Kidney (tissue), 14 donors: Measurements from ENCODE around the gene RNF20. TPM values are rescaled to one million over a fixed set of nuclear protein-coding genes. Genes with fewer than 3 reads are reported as not detected.
A peak's percentile ranks its signal among the peaks of the same experiment; 100 is the strongest.

Source experiments
- DNase-seq, 5 donors: peaks; one replicate each; pipeline ENCODE4 v3.0.0-alpha.2; 2013 to 2020
- FAIRE-seq: peaks from 2 replicates; lab custom pipeline; 2012; peaks lifted over from hg19 to GRCh38; lab: Jason Lieb, UNC
- H3K27ac ChIP-seq, 2 donors: one replicate each; pipeline ENCODE4 v1.7.0; 2013; ENCODE audit warnings: low read depth in 2 of 2, low read length in 2 of 2, inconsistent platforms in 1 of 2
- H3K27me3 ChIP-seq: one replicate; pipeline ENCODE4 v1.7.1; 2013; ENCODE audit warnings: low read length, inconsistent platforms; ENCODE audit not compliant: control insufficient read depth, insufficient read depth
- H3K36me3 ChIP-seq, 3 donors: one replicate each; pipeline versions ENCODE4 v1.7.0 to v1.7.1; 2013; ENCODE audit warnings: low read length in 3 of 3, control low read depth in 1 of 3, inconsistent platforms in 1 of 3; ENCODE audit not compliant: insufficient read depth in 3 of 3, control insufficient read depth in 2 of 3
- H3K4me1 ChIP-seq, 3 donors: one replicate each; pipeline versions ENCODE4 v1.7.0 to v1.7.1; 2013; ENCODE audit warnings: low read length in 3 of 3, inconsistent platforms in 1 of 3, low read depth in 1 of 3; ENCODE audit not compliant: control insufficient read depth in 2 of 3, insufficient read depth in 2 of 3
- H3K4me3 ChIP-seq, 3 donors: one replicate each; pipeline versions ENCODE4 v1.7.0 to v1.8.1; 2013; ENCODE audit warnings: low read length in 3 of 3, control low read depth in 1 of 3, inconsistent platforms in 1 of 3
- H3K9ac ChIP-seq, 3 donors: one replicate each; pipeline versions ENCODE4 v1.7.0 to v1.7.1; 2013; ENCODE audit warnings: low read length in 3 of 3, control low read depth in 1 of 3, inconsistent platforms in 1 of 3
- H3K9me3 ChIP-seq, 3 donors: one replicate each; pipeline versions ENCODE4 v1.7.0 to v1.7.1; 2013; ENCODE audit warnings: low read length in 3 of 3, control low read depth in 1 of 3, inconsistent platforms in 1 of 3; ENCODE audit not compliant: control insufficient read depth in 2 of 3, insufficient read depth in 1 of 3
- intact Hi-C: fragments of 100-400 bp; cut with DNase I; formaldehyde crosslinking; loops from one replicate; pipeline ENCODE4 v1.11.1; 2022
- polyA plus RNA-seq: library from polyadenylated mRNA; stranded (reverse); fragments of 350-450 nt; fragmentation: Illumina TruSeq; extraction: RNeasy Lipid Tissue Mini Kit (QIAGEN cat#74804); gene quantifications from one replicate; pipeline ENCODE4 v1.2.3, GENCODE V29; 2014; ENCODE audit warnings: low read depth, low replicate concordance; ENCODE audit not compliant: insufficient read depth
- total RNA-seq: library from RNA; stranded (reverse); fragmentation: NEBNext Ultra II Directional; extraction: Animal tissue kit (Norgen Biotek cat#: 25700); gene quantifications from one replicate; pipeline ENCODE4 v1.2.1, GENCODE V29; 2021
- TF ChIP-seq, protein P1 (sequence below): IDR thresholded peaks from 3 replicates; pipeline ENCODE4 v1.5.1; 2012; ENCODE audit warnings: mild to moderate bottlenecking, moderate library complexity, borderline replicate concordance; ENCODE audit not compliant: insufficient read depth; ENCODE audit errors: extremely low read depth
- donor health status: control.
- donor health status: control.
- donor health status: control.
- donor health status: control.
- donor health status: control.
- donor health status: DM: yes; HTN: yes; CAD: no.
- donor health status: Normal renal cell carcinoma (clear cell type).

The RNF20 gene
- total and polyA plus RNA-seq, 2 donors from 2014 or later, result 15.8 to 43.2 TPM

DNA sequence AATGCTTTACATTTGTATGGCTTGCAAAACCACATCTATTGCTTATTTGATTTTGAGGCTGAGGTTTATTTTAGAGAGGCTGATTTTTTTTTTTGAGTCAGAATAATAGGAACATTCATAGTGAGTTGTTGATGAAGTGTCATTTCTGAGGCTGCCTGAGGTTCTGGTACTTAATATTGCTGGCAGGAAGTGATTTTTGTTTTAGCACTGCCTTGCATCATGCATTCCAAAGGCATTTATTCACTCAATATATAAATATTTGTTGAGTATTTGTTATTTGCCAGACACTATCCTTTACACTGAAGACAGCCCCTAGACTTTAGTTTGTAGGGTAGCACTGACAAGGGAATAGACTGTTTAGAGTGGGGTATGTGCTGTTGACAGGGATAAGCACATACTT lies 2.7 kb downstream of the RNF20 start:
- no peak overlapping the region for H3K4me3 ChIP-seq
- H3K27ac ChIP-seq, result no peak overlapping the region
- TF ChIP-seq, protein P1, sequence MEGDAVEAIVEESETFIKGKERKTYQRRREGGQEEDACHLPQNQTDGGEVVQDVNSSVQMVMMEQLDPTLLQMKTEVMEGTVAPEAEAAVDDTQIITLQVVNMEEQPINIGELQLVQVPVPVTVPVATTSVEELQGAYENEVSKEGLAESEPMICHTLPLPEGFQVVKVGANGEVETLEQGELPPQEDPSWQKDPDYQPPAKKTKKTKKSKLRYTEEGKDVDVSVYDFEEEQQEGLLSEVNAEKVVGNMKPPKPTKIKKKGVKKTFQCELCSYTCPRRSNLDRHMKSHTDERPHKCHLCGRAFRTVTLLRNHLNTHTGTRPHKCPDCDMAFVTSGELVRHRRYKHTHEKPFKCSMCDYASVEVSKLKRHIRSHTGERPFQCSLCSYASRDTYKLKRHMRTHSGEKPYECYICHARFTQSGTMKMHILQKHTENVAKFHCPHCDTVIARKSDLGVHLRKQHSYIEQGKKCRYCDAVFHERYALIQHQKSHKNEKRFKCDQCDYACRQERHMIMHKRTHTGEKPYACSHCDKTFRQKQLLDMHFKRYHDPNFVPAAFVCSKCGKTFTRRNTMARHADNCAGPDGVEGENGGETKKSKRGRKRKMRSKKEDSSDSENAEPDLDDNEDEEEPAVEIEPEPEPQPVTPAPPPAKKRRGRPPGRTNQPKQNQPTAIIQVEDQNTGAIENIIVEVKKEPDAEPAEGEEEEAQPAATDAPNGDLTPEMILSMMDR, result no peak
- no peaks in the 10 kb centered on the region for H3K4me1 ChIP-seq
- DNase-seq, result no peak
- no peaks in the 10 kb centered on the region for H3K9me3 ChIP-seq
- intact Hi-C loops, result no loop called here
- H3K9ac ChIP-seq, result no peak overlapping the region
- FAIRE-seq, result no peak
- no peaks in the 10 kb centered on the region for H3K27me3 ChIP-seq
- peaks cover 3 to 21% (median 8%) of the 10 kb centered on the region in 3 donors for H3K36me3 ChIP-seq

DNA sequence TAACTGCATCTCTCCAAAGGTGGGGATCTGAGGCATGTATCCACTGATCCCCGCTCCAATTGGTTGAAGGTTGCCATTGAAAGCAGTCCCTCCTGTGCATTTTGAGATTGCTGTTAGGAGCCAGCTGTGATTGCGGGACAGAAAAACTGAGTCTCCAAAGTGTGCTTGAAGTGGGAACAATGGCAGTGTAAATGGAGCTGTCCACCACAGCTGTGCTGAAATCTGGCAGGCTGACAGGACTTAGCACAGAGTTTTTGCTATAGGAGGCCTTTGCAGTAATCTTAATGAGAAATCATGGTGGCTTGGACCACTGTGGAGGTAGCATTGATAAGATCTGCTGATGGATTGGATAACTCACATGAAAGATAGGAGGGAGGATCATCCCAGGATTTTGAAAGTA lies 3.3 kb downstream of the RNF20 start:
- DNase-seq (peak in 3 of 5 donors; percentile 58 to 73 (median 69)), FAIRE-seq (no peak)
- no peak overlapping the region for H3K4me3 ChIP-seq

DNA sequence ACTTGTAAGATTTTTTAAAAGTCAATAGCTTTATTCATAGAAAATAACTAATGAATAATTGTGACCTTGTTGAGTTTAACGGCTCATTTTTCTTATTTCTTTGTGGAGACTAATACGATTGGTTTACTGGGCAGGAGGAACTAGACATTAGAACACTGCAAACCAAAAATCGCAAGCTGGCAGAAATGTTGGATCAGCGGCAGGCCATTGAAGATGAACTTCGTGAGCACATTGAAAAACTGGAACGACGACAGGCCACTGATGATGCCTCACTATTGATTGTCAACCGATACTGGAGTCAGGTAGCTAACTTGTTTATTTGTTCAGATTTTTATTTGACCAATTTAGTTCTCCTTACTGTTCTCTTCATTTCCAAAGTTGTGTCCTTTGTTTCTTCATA lies 6.4 kb downstream of the RNF20 start:
- no peaks in the 10 kb centered on the region for H3K4me1 ChIP-seq
- H3K9me3 ChIP-seq, result no peaks in the 10 kb centered on the region
- FAIRE-seq (no peak), DNase-seq (no peak)
- H3K9ac ChIP-seq, result no peak overlapping the region
- H3K36me3 ChIP-seq, result peaks cover 4 to 21% (median 11%) of the 10 kb centered on the region in 3 donors
- TF ChIP-seq, protein P1, result no peak
- no peaks in the 10 kb centered on the region for H3K27me3 ChIP-seq
- H3K4me3 ChIP-seq, result no peak overlapping the region
- H3K27ac ChIP-seq, result no peak overlapping the region
- intact Hi-C loops, result no loop called here

More for the DNA sequence above, 3.3 kb downstream of the RNF20 start:
- intact Hi-C loops, result no loop called here
- Histone ChIP-seq H3K9me3 (no peaks in the 10 kb centered on the region), H3K4me1 (no peaks in the 10 kb centered on the region), H3K36me3 (peaks cover 4 to 21% (median 8%) of the 10 kb centered on the region in 3 donors), H3K27me3 (no peaks in the 10 kb centered on the region), H3K9ac (no peak overlapping the region), H3K27ac (no peak overlapping the region)
- TF ChIP-seq, protein P1, result no peak
